ENCODE measurements around the gene BTG4.
A peak's percentile ranks its signal among the peaks of the same experiment; 100 is the strongest.

BTG4 gene

GRCh38 chr11:111520560-111520959 is 8.4 kb upstream of the BTG4 start:
- no peaks in the 10 kb centered on the region for H3K9me3 ChIP-seq (ENCODE audit: insufficient read depth, low read length)
- peaks cover under 1% of the 10 kb centered on the region; the same call in 1 of the 2 replicates for H3K4me1 ChIP-seq (ENCODE audit: low read length)
- no peaks in the 10 kb centered on the region for H4K20me1 ChIP-seq (ENCODE audit: insufficient read depth, low read length)
- no peak overlapping the region for H3K27ac ChIP-seq (ENCODE audit: low read length)
- no peaks in the 10 kb centered on the region for H3K79me2 ChIP-seq (ENCODE audit: low read length)
- TF ChIP-seq EZH2phosphoT487 (IDR thresholded peaks at IDR 0.05; ENCODE audit: low read depth) (no peak), CTCF (IDR thresholded peaks at IDR 0.05; ENCODE audit: low read depth, low read length) (no peak)
- H3K4me2 ChIP-seq (ENCODE audit: low read length) = no peak overlapping the region
- no peak overlapping the region for H3K9ac ChIP-seq (ENCODE audit: low read length)
- H3K36me3 ChIP-seq (replicated peaks; ENCODE audit: low read depth, low read length) = no peaks in the 10 kb centered on the region
- H3K4me3 ChIP-seq (ENCODE audit: low read length) = no peak overlapping the region
- no peaks in the 10 kb centered on the region for H3K27me3 ChIP-seq (ENCODE audit: low read depth, low read length)
- no peak overlapping the region for H2AFZ ChIP-seq (ENCODE audit: low read depth, low read length)

- H3K9me3 ChIP-seq (ENCODE audit: insufficient read depth, low read length) = no peaks in the 10 kb centered on the region
- no peaks in the 10 kb centered on the region for H3K79me2 ChIP-seq (ENCODE audit: low read length)
- TF ChIP-seq EZH2phosphoT487 (IDR thresholded peaks at IDR 0.05; ENCODE audit: low read depth) (no peak), CTCF (IDR thresholded peaks at IDR 0.05; ENCODE audit: low read depth, low read length) (no peak)
- no peaks in the 10 kb centered on the region for H3K36me3 ChIP-seq (replicated peaks; ENCODE audit: low read depth, low read length)
- H3K27ac ChIP-seq (ENCODE audit: low read length) = no peak overlapping the region
- H3K4me3 ChIP-seq (ENCODE audit: low read length) = no peak overlapping the region
- H3K4me2 ChIP-seq (ENCODE audit: low read length) = no peak overlapping the region
- no peak overlapping the region for H3K9ac ChIP-seq (ENCODE audit: low read length)
- H2AFZ ChIP-seq (ENCODE audit: low read depth, low read length) = no peak overlapping the region
- H3K4me1 ChIP-seq (ENCODE audit: low read length) = 0 out of 2 replicates have a peak, but pooled peaks cover 2% of the 10 kb centered on the region
- no peaks in the 10 kb centered on the region for H4K20me1 ChIP-seq (ENCODE audit: insufficient read depth, low read length)
- no peaks in the 10 kb centered on the region for H3K27me3 ChIP-seq (ENCODE audit: low read depth, low read length)
Measured at GRCh38 chr11:111518668-111519067, 6.5 kb upstream of the BTG4 start.

- H4K20me1 ChIP-seq (ENCODE audit: insufficient read depth, low read length) = no peaks in the 10 kb centered on the region
- no peak overlapping the region for H3K9ac ChIP-seq (ENCODE audit: low read length)
- H3K4me3 ChIP-seq (ENCODE audit: low read length) = no peak overlapping the region
- no peak overlapping the region for H3K27ac ChIP-seq (ENCODE audit: low read length)
- no peaks in the 10 kb centered on the region for H3K27me3 ChIP-seq (ENCODE audit: low read depth, low read length)
- H3K9me3 ChIP-seq (ENCODE audit: insufficient read depth, low read length) = no peaks in the 10 kb centered on the region
- TF ChIP-seq EZH2phosphoT487 (IDR thresholded peaks at IDR 0.05; ENCODE audit: low read depth) = no peak
- TF ChIP-seq CTCF (IDR thresholded peaks at IDR 0.05; ENCODE audit: low read depth, low read length) = no peak
- no peaks in the 10 kb centered on the region for H3K79me2 ChIP-seq (ENCODE audit: low read length)
- H3K36me3 ChIP-seq (replicated peaks; ENCODE audit: low read depth, low read length) = no peaks in the 10 kb centered on the region
- H3K4me1 ChIP-seq (ENCODE audit: low read length) = peaks cover 12% of the 10 kb centered on the region
- H2AFZ ChIP-seq (ENCODE audit: low read depth, low read length) = no peak overlapping the region
- H3K4me2 ChIP-seq (ENCODE audit: low read length) = no peak overlapping the region
Measured at GRCh38 chr11:111515591-111515990, 3.4 kb upstream of the BTG4 start.

- no peaks in the 10 kb centered on the region for H3K27me3 ChIP-seq (ENCODE audit: low read depth, low read length)
- no peaks in the 10 kb centered on the region for H3K9me3 ChIP-seq (ENCODE audit: insufficient read depth, low read length)
- H4K20me1 ChIP-seq (ENCODE audit: insufficient read depth, low read length) = no peaks in the 10 kb centered on the region
- H3K4me1 ChIP-seq (ENCODE audit: low read length) = peaks cover 13% of the 10 kb centered on the region
- H3K79me2 ChIP-seq (ENCODE audit: low read length) = no peaks in the 10 kb centered on the region
- no peak within 1 kb of the TSS for H3K9ac ChIP-seq (ENCODE audit: low read length)
- no peak within 1 kb of the TSS for H3K27ac ChIP-seq (ENCODE audit: low read length)
- no peaks in the 10 kb centered on the region for H3K36me3 ChIP-seq (replicated peaks; ENCODE audit: low read depth, low read length)
- 0 out of 2 replicates have a peak within 1 kb of the TSS, but pooled peaks have one; percentile 26 for H2AFZ ChIP-seq (ENCODE audit: low read depth, low read length)
- peak within 1 kb of the TSS; percentile 67 for H3K4me2 ChIP-seq (ENCODE audit: low read length)
- TF ChIP-seq CTCF (IDR thresholded peaks at IDR 0.05; ENCODE audit: low read depth, low read length) = peak; percentile 12; the same call in 1 of the 2 replicates
- no peak for TF ChIP-seq EZH2phosphoT487 (IDR thresholded peaks at IDR 0.05; ENCODE audit: low read depth)
- peak within 1 kb of the TSS; percentile 68 for H3K4me3 ChIP-seq (ENCODE audit: low read length)
Measured at GRCh38 chr11:111514216-111515031, 2.2 kb upstream of the BTG4 start, which contains the start of gene HOATZ. TSS of gene HOATZ (plus strand) at chr11:111514778. CDS start at chr11:111514785, 7 bp downstream.
